HG02623 (cell line): ENCODE data around the gene MANBA.
"Not testable (repeated sequence)": the region's sequence is repeated elsewhere in the genome, so short reads cannot be mapped to it uniquely, and the experiment has no call there.

ENCODE experiments used
- ATAC-seq: cut with Tn5 transposase; IDR thresholded peaks from one replicate; pipeline ENCODE4 v1.9.1; 2021; ENCODE audit warnings: moderate library complexity; ENCODE audit not compliant: unreplicated experiment

MANBA gene

DNA sequence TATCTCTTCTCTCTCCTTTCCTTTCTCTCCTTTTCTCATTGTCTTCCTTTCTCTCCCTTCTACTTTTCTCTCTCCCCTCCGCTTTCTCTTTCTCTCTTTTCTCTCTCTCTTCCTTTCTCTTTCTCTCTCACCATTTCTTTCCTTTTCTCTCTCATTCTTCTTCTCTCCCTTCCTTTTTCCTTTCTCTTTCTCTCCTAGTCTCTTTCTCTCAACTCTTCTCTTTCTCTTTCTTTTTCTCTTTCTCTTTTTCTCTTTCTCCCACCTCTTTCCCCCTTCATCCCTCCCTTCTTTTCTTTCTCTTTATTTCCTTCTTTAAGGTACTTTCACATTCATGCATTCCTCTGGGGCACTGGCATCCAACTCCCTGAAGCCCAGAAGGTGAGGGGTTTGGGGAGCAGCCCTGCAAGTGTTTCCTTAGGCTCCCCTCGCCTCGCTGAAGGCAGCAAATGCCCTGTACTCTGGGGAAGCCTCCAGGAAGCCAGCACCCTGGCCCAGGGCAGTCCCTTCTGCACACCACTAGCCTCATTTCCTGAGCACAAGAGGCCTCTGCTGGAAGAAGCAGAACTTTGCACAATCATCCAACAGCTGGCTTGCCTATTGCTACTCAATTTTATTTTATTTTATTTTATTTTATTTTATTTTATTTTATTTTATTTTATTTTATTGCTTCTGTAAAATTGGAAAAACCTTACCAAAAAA lies 135.4 kb downstream of the MANBA start:
- peak; percentile 94 for ATAC-seq

- no peak for ATAC-seq
These were observed 136.3 kb downstream of the MANBA start for GRCh38 chr4:102624505-102624904.

- ATAC-seq: no peak
These were observed 137.1 kb downstream of the MANBA start for GRCh38 chr4:102623622-102624021.

- peak; percentile 36 for ATAC-seq
These were observed 139.9 kb downstream of the MANBA start for GRCh38 chr4:102620697-102621497.

GRCh38 chr4:102619776-102620631 lies 140.8 kb downstream of the MANBA start:
- ATAC-seq: peak; percentile 12

DNA sequence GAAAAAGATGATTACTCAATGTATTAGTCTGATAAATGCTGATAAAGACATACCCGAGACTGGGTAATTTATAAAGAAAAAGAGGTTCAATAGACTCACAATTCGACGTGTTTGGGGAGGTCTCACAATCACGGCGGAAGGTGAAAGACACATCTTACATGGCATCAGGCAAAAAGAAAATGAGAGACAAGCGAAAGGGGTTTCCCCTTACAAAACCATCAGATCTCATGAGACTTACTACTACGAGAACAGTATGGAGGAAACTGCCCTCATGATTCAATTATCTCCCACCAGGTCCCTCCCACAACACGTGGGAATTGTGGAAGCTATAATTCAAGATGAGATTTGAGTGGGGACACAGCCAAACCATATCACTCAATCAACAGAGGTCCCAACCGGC lies 141.7 kb downstream of the MANBA start:
- ATAC-seq: not testable (repeated sequence)

DNA sequence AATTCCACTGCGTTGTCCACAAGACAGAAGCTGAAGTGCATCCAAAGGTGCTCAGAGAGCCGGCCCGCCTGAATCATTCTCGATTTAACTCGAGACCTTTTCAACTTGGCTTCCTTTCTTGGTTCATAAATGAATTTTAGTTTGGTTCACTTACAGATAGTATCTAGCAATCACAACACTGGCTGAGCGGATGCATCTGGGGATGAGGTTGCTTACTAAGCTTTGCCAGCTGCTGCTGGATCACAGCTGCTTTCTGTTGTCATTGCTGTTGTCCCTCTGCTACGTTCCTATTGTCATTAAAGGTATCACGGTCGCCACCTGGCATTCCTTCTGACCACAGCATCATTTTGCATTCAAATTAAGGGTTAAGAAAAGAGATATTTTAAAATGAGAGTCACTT lies 144.1 kb downstream of the MANBA start:
- ATAC-seq: no peak

GRCh38 chr4:102614801-102615200 lies 146.0 kb downstream of the MANBA start:
- no peak for ATAC-seq

DNA sequence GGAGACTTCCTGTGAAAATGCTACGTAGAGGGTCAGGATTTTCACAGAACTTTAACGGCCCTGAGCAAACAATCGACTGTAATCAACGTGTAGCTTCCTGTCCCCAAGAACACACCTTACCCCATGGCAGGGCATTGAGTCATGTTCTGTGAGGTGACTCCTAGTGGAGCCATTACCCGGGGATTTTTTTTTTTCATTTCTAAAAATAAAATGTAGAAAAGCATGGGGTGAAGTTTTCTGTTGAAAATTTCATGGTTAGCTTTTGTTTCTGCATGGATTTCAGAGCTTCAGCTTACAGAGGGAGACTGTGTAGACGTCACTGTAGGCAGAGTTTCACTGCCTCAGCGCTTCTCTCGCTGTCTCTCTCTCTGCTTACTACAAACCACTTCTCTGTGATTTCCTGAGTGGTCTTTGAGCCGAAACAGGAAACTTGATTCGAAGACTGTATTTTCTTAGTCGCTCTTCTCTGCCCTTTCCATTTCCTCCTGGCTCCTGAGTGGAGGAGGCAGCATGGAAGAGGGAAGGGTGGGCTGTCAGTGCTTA lies 147.9 kb downstream of the MANBA start:
- no peak for ATAC-seq

DNA sequence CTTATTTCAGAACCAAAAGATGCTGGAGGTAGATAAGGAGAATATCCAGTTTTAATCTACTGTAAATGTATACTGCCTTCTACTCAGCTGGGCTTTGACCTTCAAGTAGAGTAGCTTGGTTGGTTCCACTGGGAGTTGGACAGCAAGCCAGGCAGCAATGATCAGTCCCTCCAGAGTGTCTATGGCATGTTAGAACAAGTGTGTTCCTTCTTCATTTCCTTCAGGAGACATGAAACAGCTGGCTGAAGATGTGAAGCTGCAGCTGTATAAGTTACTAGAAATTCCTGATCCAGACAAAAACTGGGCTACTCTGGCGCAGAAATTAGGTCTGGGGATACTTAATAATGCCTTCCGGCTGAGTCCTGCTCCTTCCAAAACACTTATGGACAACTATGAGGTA lies 148.6 kb downstream of the MANBA start:
- no peak for ATAC-seq

DNA sequence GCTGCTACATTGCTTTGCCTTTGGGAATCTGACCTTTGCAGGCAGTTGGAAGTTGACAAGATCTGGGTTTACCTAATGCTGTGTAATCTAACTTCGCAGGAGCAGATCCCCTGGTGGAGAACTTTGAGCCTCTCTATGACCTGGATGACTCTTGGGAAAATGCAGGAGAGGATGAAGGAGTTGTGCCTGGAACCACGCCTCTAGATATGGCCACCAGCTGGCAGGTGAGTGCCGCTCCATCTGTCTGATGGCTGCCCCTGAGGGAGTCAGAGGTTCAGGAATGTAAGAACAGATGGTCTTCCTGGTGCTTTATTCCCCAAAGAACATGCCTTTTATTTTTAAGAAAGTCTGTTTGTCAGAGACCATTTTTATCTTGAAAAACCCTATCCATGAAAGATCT lies 150.3 kb downstream of the MANBA start:
- ATAC-seq: no peak

GRCh38 chr4:102610007-102610406 lies 150.8 kb downstream of the MANBA start:
- ATAC-seq: no peak

DNA sequence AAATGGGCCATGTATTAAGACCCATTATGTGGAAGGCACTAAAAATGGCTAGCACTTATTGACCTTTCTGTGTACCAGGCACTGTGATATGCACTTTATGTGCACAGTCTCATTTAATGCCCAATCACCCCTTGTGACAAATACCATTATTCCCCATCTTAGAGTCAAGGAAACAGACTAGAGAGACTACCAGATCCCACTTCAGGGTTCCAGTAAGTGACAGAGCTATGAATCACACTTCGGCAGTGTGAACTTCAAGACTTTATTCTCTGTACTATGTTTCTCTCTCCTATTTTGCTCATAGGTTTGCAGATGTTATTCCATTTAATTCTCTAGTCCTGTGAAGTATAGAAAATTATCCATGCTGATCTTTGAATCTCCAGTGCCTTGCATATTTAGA lies 152.6 kb downstream of the MANBA start:
- no peak for ATAC-seq

DNA sequence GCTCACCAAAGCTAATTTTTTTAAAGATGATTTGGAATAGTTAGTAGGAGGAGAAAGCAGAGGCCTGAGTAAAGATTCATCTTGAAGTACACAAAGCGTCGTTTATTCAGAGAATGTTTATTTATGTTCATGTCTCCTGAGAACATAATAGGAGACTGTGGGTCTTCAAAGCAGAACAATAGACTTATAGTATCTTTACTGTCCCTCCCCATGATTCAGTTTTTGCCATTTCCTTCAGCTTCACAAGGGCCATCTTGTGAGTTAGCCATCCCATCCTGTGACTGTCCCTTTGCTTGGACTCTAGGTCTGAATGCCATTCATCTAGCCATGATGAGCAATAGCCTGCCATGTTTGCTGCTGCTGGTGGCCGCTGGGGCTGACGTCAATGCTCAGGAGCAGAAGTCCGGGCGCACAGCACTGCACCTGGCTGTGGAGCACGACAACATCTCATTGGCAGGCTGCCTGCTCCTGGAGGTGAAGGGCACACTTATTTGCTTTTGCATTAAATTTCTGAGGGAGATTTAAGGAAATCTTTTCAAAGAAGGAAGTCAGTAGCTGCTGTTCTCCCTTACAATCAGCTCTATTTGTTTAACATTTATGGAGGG lies 153.8 kb downstream of the MANBA start:
- ATAC-seq: no peak

- ATAC-seq: no peak
These were observed 154.5 kb downstream of the MANBA start for GRCh38 chr4:102606261-102606660.

- ATAC-seq: no peak
These were observed 156.4 kb downstream of the MANBA start for GRCh38 chr4:102604222-102604940.

DNA sequence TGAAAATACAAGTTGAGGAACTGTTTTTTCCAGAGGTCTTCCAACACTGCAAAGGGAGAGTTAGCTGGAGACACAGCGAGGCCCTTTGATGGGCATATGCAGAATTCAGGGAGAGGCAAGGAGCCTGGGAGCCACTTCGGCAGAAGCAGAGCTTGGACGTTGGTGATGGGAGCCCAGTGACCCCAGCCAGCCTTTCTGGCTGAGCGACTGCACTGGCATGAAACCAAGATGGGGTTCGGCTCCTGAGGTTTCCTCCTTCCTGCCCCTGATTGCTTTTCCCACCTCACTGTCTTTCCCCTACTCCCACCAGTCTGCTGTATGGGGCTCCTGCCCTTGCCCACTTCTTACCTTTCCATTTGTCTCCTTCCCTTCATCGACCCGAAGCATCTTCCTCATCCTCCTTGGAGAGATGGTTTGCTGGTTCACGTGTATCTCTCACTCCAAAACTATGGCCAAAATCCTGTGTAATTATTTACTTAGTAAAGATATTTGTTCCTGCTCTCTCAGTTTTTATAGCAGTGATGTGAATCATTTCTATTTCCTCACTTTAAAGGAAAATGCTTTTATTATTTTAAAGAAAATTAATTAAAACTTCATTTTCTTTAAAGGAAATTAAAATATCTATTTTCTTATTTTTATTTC lies 159.1 kb downstream of the MANBA start:
- ATAC-seq: no peak

DNA sequence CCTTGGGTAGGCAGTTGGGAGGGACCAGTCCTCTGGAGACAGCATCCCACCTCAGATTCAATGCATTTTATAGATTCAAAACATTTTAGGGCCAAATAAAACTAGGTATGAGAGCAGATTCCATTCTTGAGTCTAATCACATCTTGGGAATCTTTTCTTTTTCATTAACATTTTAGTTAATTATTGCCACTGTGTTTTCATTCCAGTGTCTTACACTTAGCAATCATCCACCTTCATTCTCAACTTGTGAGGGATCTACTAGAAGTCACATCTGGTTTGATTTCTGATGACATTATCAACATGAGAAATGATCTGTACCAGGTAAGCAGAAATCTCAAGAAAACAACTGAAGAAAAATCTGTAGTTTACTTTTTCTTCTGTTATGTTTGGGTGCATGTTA lies 160.1 kb downstream of the MANBA start:
- ATAC-seq: no peak

DNA sequence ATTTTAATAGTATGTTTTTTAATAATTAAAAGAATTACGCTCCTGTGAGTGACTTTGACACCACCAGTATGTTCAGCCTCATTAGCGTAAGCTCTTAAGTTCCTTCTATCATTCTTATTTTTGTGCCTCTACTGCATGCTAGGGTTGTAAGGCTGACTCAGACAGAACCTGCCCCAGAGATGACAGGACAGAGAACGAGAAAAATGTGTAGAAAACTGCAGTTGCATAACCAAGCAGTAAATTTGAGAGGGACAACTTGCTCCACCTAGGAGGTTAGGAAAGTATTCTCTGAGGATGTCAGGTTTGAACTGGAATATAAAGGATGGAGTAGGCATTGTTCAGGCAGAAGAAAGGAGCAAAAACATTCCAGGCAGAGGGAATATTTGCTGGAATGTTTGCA lies 160.9 kb downstream of the MANBA start:
- no peak for ATAC-seq

DNA sequence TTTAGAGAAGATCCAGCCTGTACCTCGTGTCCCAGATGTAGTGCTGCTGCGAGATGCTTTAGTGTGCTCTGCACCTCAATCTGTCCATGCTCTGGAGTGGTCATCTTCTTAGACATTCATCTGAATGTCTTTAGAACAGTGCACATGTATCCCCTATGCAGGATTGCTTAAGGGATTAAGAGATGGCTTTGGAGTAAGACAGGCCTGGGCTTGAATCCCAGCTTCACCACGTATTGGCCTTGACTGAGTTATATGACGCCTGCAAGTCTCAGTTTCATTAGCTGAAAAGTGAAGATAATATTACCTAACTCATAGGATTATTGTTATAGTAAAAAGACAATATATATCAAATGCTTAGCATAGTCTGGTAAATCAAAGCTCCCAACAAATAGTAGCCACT lies 161.3 kb downstream of the MANBA start:
- no peak for ATAC-seq
